ENCODE measurements around the gene TIGD7.
"Not testable (repeated sequence)": the region's sequence is repeated elsewhere in the genome, so short reads cannot be mapped to it uniquely, and the experiment has no call there.

Gene TIGD7

GRCh38 chr16:3282730-3283542 lies 22.3 kb downstream of the TIGD7 start, which contains the start of gene ZNF263:
ZNF263 (plus strand) TSS chr16:3283491; CDS start chr16:3283819, 328 bp downstream.
- peak; percentile 87 to 88 for DNase-seq (ENCODE audit: low read depth in 2 of 2)

GRCh38 chr16:3282103-3282729 lies 23.0 kb downstream of the TIGD7 start:
- DNase-seq (ENCODE audit: low read depth in 2 of 2): no peak

DNA sequence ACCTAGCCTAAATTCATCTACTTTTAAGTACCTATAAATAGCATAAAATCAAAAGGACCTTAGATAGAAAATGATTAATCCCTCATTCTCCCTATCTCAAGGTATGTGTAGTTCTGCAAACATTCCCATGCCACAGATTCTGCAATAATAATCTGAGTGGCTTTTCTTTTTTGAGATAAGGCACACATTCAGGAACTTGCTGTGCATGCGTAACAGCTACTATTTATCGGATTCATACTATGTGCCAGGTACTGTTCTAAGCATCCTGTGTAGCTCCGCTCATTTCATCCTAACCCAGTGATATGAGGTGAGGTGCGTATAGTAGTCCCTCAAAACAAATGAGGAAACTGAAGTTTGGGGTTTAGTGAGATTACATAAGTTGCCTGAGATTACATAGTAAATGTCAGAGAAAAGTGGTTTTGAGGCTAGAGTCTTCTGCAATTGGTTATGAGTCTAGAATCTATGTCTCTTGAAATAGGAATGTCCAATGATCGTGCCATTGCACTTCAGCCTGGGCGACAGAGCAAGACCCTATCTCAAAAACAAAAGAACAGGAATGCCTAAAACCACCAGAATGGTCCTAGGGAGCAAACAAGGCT lies 23.9 kb downstream of the TIGD7 start:
- DNase-seq (ENCODE audit: low read depth in 2 of 2): no peak

DNA sequence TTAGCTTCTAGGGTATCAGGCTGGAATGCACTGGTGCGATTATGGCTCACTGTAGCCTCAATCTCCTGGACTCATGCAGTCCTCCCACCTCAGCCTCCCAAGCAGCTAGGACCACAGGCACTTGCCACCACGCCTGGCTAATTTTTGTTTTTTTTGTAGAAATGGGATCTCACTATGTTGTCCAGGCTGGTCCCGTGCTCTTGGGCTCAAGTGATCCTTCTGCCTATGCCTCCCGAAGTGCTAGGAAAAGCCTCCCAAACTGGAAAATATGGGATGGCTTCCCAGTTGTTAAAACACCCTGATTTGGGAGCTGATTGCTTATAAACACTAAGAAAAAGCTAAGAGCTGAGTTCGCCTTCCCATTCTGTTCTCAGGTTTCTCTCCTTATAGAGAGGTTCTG lies 28.6 kb downstream of the TIGD7 start:
- DNase-seq (ENCODE audit: low read depth in 2 of 2): no peak

GRCh38 chr16:3274947-3275346 lies 30.3 kb downstream of the TIGD7 start:
- DNase-seq (ENCODE audit: low read depth in 2 of 2): no peak

GRCh38 chr16:3274490-3274889 lies 30.7 kb downstream of the TIGD7 start:
- no peak for DNase-seq (ENCODE audit: low read depth in 2 of 2)

- DNase-seq (ENCODE audit: low read depth in 2 of 2): not testable (repeated sequence)
Observed at GRCh38 chr16:3271281-3271680, 33.9 kb downstream of the TIGD7 start.

- DNase-seq (ENCODE audit: low read depth in 2 of 2): not testable (repeated sequence)
Observed at GRCh38 chr16:3270718-3271117, 34.5 kb downstream of the TIGD7 start.

GRCh38 chr16:3268294-3268693 lies 36.9 kb downstream of the TIGD7 start:
- no peak for DNase-seq (ENCODE audit: low read depth in 2 of 2)

DNA sequence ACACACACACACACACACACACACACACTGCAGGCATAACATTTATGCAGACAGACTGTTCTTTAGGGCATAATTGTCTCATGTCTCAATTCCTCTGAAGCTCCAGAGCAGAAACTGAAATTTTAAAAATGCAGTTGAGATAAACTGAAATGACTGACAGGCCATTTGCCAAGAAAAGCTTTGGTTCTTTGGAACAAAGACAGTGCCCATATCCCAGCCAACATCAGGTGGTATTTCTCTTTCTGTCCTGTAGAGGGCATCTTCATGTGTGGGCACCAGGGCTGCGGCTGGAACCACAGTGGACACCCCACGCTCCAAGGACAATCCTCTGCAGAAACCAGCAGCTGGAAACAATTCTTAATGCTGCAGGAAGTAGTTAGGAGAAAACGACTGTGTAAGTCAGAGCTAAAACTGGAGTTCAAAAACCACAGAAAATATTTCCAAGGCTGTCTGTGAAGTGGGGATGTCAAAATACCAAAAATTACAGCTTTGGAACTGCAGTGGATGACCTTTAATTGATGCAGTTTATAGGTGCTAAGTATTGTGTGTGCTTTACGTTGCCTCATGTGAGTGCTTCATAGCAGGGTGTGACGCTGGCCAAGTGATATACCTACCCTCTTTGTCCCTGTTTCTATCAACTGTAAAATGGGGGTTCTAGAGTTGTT lies 38.2 kb downstream of the TIGD7 start:
- no peak for DNase-seq (ENCODE audit: low read depth in 2 of 2)

DNA sequence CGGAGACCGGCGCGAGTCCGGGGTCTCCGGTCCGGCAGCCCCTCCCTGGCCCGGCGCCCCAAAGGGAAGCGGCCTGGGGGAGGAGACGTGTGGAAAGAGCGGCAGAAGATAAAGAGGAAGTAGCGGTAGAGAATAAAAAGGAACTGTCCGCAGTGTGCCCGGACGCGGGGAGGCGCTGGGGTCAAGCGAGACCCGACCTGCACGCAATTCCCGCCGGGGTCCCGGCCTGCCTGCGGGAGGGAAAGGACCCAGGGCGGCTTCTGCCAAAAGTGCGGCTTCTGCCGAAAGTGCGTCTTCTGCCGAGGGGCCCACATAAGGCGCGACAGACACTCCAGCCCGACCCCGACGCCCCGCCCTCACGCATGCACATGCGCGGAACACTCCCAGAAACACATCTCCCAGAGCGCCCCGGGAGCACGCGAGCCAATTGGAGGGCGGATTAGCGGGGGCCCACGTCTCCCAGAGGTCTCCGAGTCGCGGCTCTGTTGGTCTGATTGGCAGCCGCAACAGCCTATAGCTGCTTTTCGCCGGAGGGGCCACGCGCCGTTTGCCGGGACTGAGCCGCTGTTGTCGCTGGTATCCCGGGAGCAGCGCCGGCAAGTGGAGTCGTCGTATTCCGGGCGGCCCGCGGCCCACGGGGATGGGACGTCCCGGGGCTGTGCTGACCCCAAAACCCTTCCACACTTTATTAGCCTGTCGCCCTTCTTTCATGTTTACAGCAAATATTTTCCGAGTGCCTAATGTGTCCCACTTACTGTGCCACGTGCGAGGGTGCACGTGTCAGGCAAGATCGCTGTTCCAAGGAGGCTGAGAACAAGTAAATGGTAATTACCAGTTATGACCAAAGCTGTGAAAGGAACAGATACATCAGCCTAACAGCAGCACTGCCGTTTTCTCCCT lies 40.8 kb downstream of the TIGD7 start:
- DNase-seq (ENCODE audit: low read depth in 2 of 2): peak; percentile 91 to 98

DNA sequence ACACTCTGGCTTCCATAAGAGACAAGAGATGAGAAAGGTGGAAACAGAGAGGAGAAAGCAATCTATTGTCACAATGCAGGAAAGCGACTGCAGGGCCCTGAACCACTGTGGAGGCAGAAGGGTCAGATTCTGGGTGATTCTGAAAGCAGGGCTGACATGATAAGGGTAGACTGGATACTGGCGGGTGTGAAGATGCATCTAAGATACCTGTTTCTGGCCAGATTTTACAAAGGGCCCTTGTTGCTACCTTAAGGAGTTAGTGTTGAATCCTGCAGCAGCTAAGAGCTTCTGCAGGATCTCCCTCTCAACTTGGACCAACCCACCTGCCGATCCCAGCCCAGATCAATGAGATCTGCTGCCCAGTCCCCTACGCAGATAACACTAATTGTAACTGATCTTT lies 42.7 kb downstream of the TIGD7 start:
- DNase-seq (ENCODE audit: low read depth in 2 of 2): no peak

- DNase-seq (ENCODE audit: low read depth in 2 of 2): no peak
Observed at GRCh38 chr16:3259836-3260235, 45.4 kb downstream of the TIGD7 start.

DNA sequence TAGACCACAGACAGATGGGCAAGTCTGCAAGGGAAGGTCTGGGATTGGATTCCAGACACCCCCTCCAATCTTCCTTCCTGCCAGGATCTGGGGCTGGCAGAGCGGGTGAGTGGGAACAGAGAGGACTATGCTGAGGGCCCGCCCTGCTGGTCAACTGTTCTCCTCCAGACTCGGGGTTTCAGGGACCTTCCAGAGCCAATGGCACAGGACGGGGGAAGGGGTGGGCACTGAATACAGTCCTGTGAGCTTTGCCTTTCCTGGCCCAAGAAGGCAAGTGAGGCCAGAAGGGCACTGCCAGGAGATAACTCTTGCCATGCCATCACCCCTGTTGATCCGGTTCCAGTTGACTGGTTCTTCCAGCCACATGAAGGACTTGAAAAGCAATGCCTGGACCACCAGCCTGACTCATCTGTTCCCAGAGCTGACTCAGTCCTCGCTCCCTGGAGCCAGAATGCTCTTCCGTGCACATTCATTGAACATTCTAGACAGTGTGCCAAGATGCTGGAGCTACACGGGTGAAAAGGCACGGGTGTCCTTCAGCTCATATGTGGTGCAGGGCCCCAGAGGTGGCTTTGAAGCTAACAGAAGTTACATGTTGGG lies 48.3 kb downstream of the TIGD7 start:
- no peak for DNase-seq (ENCODE audit: low read depth in 2 of 2)

DNA sequence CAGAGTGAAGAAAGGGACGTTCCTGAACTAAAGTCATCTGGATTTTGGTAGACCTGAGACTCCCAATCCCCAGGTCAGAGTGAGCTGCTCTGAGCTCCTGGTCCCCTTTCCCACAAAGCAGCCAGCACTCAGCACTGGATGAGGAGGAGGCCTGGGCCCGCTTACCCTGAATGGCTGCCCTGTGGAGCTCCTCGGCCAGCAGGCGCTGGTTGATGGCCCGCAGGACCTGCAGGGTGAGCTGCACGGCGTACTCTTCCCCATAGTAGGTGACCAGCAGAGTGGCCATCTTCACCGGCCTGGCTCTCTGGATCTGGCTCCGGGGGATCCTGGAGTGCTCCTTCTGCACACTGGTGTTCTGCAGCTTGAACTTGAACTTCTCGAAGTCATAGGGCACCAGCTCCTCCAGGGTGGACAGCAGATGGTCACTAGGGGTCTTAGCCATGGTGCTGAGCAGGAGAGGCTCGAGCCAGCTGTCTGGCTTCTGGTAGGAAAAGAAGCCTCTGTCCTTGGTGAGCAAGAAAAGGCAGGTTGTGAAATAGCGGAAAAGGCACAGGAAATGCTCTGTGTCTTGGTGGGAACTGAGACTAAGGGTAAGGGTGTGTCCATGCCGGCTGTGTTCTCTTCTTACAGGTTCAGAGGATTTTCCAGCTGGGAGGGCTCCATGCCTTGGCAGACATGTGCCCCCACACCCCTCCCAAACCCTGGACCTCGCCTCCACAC lies 48.9 kb downstream of the TIGD7 start, which contains the start of gene MEFV:
MEFV (minus strand) TSS at position 488 of the 720 bp plus-strand sequence; CDS start at position 442, 46 bp downstream.
- no peak for DNase-seq (ENCODE audit: low read depth in 2 of 2)

- DNase-seq (ENCODE audit: low read depth in 2 of 2): no peak
Observed at GRCh38 chr16:3254309-3254708, 50.9 kb downstream of the TIGD7 start.

GRCh38 chr16:3252967-3253366 lies 52.3 kb downstream of the TIGD7 start:
- no peak for DNase-seq (ENCODE audit: low read depth in 2 of 2)

DNA sequence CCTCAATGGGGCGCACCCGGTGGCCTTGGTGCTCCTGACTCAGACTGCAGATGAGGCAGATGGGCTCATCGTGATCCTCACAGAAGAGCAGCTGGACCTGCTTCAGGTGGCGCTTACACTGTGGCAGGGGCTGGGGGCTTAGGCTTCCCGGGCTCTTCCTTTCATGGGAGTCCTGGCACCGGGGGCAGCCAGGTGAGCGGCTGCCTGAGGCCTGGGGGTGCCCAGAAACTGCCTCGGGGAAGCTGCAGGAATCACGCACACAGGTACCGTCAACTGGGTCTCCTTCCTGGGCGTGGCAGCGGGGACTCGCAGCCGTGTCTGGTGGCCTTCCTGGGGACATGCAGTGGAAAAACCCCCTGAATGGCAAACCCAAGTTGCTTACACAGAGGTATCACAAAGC lies 55.8 kb downstream of the TIGD7 start:
- DNase-seq (ENCODE audit: low read depth in 2 of 2): no peak

GRCh38 chr16:3249020-3249419 lies 56.2 kb downstream of the TIGD7 start:
- DNase-seq (ENCODE audit: low read depth in 2 of 2): no peak
